HG02678 (cell line): Measurements from ENCODE around the gene HES5.

Source experiments
- ATAC-seq: cut with Tn5 transposase; IDR thresholded peaks from one replicate; pipeline ENCODE4 v1.9.1; 2021; ENCODE audit warnings: mild to moderate bottlenecking, moderate library complexity; ENCODE audit not compliant: unreplicated experiment

Gene HES5

GRCh38 chr1:2480236-2480985 lies 49.7 kb downstream of the HES5 start:
- no peak for ATAC-seq

- no peak for ATAC-seq
Measured at GRCh38 chr1:2479618-2480017, 50.4 kb downstream of the HES5 start.

- ATAC-seq, result no peak
Measured at GRCh38 chr1:2479186-2479585, 50.9 kb downstream of the HES5 start.
